Left cardiac atrium (tissue), 4 donors: ENCODE results near the gene PKNOX2. TPM values are rescaled to one million over a fixed set of nuclear protein-coding genes. Genes with fewer than 3 reads are reported as not detected.

Experiments used
- ATAC-seq, 2 donors: fragments of 200-7000 bp; cut with Tn5 transposase; one replicate each; pipeline ENCODE4 v1.9.1; 2020; ENCODE audit warnings: mild to moderate bottlenecking in 2 of 2, moderate library complexity in 2 of 2
- DNase-seq: peaks from one replicate; pipeline ENCODE4 v3.0.0-alpha.2; 2020
- intact Hi-C, 2 donors: fragments of 100-400 bp; cut with DNase I; formaldehyde crosslinking; loops; one replicate each; pipeline versions ENCODE4 v1.14.1 to v1.15.1; 2022 to 2023
- total RNA-seq, 2 donors: library from RNA; stranded (reverse); fragmentation: NEBNext Ultra II Directional; extraction: Animal tissue kit (Norgen Biotek cat#: 25700); gene quantifications; one replicate each; pipeline ENCODE4 v1.2.1, GENCODE V29; 2021
- donor health status: DM: no; HTN: yes; CAD: no.
- donor health status: DM: no; HTN: yes; CAD: no; lungs with severe emphysema.
- donor health status: DM: yes; HTN: yes; CAD: no.
- donor health status: Dilated cardiomyopathy.

Gene PKNOX2
- total RNA-seq, 2 donors from 2014 or later = 13.8 to 14.4 TPM

GRCh38 chr11:125442946-125443345, 278.4 kb downstream of the PKNOX2 start:
- intact Hi-C loops = no loop called here
- DNase-seq (no peak), ATAC-seq (no peak)

DNA sequence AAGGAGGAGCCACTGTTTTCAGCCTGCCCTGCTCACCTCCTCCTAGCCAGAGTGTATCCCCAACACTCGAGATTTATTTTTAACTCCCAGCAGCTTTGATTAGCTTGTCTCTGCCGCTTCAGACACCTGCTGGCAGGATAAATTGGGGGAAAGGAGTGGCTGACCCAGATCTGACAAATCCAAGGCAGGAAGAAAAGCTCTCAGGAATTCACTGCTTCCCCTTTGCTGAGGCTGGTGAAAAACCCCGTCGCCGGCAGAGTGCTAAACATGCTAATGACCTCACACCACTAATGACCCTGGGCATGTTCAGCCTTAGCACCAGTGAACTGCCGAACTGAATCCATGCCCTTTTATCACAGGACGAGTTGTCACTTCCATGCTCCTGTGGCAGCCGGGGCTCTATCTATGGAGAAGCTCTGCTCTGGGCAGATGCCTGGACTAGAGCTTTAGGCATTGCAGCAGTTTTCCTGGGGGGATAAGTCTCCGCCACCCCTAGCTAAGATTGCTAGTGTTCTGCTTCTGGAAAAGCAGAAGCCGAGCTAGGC, 279.3 kb downstream of the PKNOX2 start:
- ATAC-seq = peak; percentile 54 to 77
- no peak for DNase-seq
- intact Hi-C loops = no loop called here

- ATAC-seq = no peak
- DNase-seq = no peak
- intact Hi-C loops = no loop called here
Measured at GRCh38 chr11:125445731-125446130, 281.2 kb downstream of the PKNOX2 start.

DNA sequence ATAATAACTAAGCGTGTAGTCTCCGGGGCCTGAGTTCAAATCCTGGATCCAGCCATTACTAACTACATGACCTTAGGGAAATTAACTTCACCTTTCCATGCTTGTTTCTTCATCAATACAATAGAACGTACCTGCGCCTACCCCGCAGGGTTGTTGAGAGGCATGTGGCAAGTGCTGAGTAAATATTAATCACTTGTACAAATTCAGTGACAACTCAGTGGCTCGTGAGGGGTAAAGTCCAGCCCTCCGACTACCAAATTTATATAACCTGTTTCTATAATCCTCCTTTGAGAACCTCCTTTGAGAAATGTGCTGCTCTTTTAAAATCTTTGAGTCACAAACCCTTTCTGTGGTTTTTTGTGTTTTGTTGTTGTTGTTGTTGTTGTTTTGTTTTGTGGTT, 281.7 kb downstream of the PKNOX2 start:
- no peak for DNase-seq
- no peak for ATAC-seq
- intact Hi-C loops = no loop called here

GRCh38 chr11:125447721-125448120, 283.2 kb downstream of the PKNOX2 start:
- intact Hi-C loops = no loop called here
- DNase-seq (no peak), ATAC-seq (no peak)

- intact Hi-C loops = no loop called here
- no peak for DNase-seq
- no peak for ATAC-seq
Measured at GRCh38 chr11:125448136-125448535, 283.6 kb downstream of the PKNOX2 start.

GRCh38 chr11:125449565-125449964, 285.0 kb downstream of the PKNOX2 start:
- ATAC-seq (no peak), DNase-seq (no peak)
- intact Hi-C loops = no loop called here

DNA sequence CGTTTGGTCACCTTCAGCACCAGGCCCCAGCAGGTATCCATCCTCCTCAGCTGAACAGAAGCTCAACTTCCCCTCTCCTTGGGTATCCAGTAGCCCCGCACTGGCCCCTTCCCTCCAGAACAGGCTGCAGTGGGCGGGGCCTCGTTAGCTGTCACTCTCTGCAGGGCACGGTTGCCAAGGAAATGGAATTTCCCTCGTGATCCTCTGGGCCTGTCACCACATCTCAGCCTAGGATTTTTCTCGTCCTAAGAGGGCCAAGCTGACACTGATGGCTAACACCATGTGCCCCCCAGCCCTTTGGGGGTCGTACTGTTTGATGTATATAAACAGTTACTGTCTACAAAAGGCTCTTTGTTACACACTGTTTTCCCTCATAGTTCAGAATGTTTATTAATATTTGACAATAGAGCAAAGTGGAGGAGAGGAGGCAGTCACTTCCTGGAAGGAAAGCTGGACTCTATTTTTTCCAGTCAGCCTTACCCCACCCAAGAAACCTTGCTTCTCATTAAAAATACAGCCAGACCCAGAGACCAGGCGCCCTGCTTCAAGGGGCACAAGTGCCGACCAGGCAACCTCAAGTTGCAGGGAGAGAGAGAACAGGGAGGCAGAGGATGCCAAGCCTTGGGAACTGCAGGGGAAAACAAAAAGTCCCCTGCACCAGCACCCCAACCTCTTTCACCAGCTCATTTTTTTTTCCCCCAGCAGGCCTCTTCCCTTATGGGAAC, 287.0 kb downstream of the PKNOX2 start:
- ATAC-seq (peak; percentile 88 to 93), DNase-seq (peak; percentile 76)
- intact Hi-C loops = no loop called here

- intact Hi-C loops = no loop called here
Measured at GRCh38 chr11:125452125-125452470, 287.5 kb downstream of the PKNOX2 start.

GRCh38 chr11:125454047-125454446, 289.5 kb downstream of the PKNOX2 start:
- DNase-seq = no peak
- ATAC-seq = no peak
- intact Hi-C loops = no loop called here

More at GRCh38 chr11:125452125-125452470, 287.5 kb downstream of the PKNOX2 start:
- ATAC-seq (peak; percentile 17 to 20), DNase-seq (no peak)

DNA sequence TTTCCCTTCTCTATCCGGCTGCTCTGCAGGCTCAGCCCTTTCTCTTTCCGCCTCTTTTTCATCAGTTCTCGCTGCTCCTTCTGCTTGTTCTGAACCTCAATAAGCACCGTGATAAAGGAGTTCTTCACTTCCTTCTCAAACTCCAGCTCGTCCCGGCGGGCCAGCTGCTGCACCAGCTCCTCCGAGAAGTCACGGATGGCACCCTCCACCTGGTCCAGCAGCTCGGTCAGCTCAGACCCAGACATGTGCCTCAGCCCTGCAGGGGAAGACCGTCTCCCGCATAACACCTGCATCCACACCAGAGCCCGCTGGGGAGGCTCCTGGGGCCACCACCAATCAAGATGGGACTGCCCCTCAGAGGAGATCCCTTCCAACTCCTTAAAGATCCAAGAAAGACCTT, 291.3 kb downstream of the PKNOX2 start:
- ATAC-seq (no peak), DNase-seq (no peak)
- intact Hi-C loops = no loop called here

- peak; percentile 96 to 97 for ATAC-seq
- intact Hi-C loops = no loop called here
Measured at GRCh38 chr11:125457814-125458343, 293.3 kb downstream of the PKNOX2 start.

DNA sequence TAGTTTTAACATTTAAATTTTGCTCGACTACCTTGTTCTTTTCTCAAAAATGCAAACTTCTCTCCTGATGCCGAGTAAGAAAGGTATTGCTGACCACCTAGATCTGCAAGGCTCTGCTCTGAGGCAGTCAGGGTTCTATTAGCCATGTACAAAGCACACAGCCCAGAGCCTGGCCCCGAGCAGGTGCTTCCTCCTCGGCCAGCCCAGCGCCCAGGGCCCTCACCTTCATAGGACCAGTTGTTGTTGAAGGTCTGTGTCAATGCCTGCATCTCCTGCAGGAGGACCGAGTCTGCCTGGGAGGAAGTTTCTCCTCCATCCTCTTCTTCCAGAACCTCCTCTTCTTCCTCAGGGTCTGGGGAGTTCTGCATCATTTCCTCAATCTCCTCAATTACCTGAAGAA, 295.7 kb downstream of the PKNOX2 start:
- ATAC-seq = no peak

More at GRCh38 chr11:125457814-125458343, 293.3 kb downstream of the PKNOX2 start:
- peak; percentile 79 for DNase-seq

GRCh38 chr11:125463590-125464269, 299.2 kb downstream of the PKNOX2 start:
- ATAC-seq = no peak
- intact Hi-C loops = no loop called here
- no peak for DNase-seq

More for the DNA sequence above, 295.7 kb downstream of the PKNOX2 start:
- intact Hi-C loops = no loop called here
- no peak for DNase-seq

DNA sequence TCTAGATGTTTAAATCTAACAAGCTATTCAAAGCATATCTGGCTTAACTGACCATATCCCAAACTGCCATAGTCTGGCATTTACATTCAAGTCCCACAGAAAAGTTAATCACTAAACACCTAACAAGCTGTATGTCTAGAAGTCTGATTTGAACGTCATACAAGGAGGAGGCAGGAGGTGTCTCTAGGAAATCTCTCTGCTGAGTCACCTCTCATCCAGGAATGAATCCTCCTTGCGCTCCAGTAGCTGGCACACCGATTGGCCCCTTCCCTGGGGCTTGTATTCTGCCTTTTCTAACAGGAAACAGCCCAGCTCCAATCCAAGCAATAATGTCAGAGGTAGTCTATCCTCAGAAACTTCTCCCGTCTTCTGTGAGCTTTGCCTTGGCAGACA, 299.7 kb downstream of the PKNOX2 start:
- no peak for DNase-seq
- peak in 1 of 2 donors; percentile 28 for ATAC-seq
- intact Hi-C loops = no loop called here

DNA sequence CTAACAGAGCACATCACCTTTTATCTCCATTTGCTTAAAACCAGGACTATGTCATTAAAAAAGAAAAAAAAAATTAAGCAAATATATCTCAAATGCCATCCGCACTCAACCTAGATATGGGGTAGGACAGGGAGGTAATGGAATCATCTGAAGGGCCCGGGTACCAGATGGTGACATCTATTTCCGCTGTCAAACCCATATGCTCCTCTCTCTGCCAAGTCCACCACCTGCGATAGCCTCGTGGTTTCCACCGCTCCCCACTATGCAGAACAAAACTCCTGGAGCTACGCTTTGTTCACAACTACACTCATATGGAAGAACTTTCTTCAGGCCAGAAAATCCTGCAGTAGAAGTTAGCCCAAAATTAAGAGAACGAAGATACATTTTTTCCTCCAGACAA, 300.1 kb downstream of the PKNOX2 start:
- intact Hi-C loops = no loop called here
- DNase-seq (no peak), ATAC-seq (no peak)

DNA sequence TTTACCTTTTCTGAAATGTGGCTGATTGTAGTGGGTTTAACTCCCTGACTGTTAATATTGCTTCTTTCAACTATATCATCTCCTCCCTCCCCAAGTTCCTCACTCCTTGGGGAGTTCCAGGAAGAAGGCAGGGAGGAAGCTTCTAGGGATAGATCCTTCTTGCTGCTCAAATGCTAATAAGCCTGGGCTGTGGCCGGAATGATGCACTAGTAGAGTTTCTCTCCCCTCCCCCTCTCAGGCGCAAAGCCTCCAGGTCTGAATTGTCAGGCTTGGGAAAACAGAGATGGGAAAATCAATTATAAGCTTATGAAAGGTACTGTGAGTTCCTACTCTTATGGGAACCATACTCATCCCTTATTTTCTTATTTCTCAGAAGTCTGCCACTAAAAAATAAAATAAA, 300.7 kb downstream of the PKNOX2 start:
- ATAC-seq (no peak), DNase-seq (no peak)
- intact Hi-C loops = no loop called here

DNA sequence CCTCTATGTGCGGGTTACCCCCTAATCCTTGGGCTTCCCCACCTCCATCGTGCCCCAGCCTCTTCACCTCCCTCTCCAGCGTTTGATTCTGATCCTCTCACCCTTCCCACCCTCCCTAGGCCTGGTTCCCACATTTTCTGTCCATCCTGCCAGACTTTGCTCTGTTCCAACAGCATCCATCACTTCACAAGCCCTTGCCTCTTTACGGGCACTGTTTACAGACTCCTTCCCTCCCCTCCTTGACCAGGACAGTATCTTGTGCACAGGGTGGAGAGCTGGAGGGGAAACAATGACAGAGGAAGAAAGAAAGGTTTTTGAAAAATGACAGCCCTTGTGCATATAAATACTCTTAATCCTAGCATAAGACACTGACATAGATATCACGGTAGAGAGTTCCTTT, 301.1 kb downstream of the PKNOX2 start:
- DNase-seq (no peak), ATAC-seq (no peak)
- intact Hi-C loops = no loop called here

DNA sequence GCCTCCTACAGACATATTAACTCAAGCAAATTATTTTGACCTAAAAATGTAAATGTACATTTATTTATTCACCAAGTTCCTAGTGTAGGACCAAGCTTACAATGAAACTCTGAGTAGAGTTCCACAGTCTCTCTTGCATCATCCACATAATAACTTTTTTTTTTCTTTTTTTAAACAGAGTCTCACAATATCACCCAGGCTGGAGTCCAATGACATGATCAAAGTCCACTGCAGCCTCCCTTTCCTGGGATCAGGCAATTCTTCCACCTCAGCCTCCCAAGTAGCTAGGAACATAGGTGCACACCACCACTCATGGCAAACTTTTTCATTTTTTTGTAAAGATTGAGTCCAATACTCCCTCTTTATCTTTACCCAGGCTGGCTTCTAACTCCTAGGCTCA, 303.5 kb downstream of the PKNOX2 start:
- ATAC-seq = no peak
- DNase-seq = no peak
- intact Hi-C loops = no loop called here

GRCh38 chr11:125468852-125469251, 304.3 kb downstream of the PKNOX2 start:
- intact Hi-C loops = no loop called here
- ATAC-seq = peak in 1 of 2 donors; percentile 30
- no peak for DNase-seq
